ENCODE results near the gene CACNA2D3.

DNA sequence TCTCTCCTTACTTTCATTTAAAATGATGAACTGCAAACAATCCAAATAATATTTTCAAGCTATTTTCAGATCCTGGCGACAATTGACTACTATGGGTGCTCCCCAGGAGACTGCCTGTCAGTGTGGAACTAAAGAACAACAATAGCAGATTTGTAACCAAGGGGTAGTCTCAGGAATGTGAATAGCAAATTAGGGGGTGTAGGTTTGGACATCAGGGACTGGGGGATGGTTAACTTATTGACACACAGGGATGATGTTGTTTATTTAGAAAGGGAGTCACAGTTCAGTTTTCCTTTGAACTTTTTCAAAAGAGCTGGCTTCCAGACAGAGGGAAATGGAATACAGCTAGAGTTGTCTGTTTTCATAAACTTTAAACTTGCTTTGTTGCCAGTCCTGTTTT, 575.7 kb downstream of the CACNA2D3 start:
- TF ChIP-seq SMC3 (IDR thresholded peaks at IDR 0.05) (no peak), POLR2A (IDR thresholded peaks at IDR 0.05; ENCODE audit: low read length) (no peak), EP300 (IDR thresholded peaks at IDR 0.05) (no peak), MAFK (IDR thresholded peaks at IDR 0.05; ENCODE audit: partially characterized antibody) (no peak), FOXS1 (CRISPR knock-in tag; IDR thresholded peaks at IDR 0.05) (no peak), TP53 (CRISPR knock-in tag; IDR thresholded peaks at IDR 0.05) (no peak), PHF8 (IDR thresholded peaks at IDR 0.05; ENCODE audit: borderline replicate concordance, low read depth) (no peak), RNF2 (IDR thresholded peaks at IDR 0.05; ENCODE audit: borderline replicate concordance, low read depth) (no peak), MYC (IDR thresholded peaks at IDR 0.05; ENCODE audit: borderline replicate concordance, low read length) (no peak)
- TF ChIP-seq, protein P1, sequence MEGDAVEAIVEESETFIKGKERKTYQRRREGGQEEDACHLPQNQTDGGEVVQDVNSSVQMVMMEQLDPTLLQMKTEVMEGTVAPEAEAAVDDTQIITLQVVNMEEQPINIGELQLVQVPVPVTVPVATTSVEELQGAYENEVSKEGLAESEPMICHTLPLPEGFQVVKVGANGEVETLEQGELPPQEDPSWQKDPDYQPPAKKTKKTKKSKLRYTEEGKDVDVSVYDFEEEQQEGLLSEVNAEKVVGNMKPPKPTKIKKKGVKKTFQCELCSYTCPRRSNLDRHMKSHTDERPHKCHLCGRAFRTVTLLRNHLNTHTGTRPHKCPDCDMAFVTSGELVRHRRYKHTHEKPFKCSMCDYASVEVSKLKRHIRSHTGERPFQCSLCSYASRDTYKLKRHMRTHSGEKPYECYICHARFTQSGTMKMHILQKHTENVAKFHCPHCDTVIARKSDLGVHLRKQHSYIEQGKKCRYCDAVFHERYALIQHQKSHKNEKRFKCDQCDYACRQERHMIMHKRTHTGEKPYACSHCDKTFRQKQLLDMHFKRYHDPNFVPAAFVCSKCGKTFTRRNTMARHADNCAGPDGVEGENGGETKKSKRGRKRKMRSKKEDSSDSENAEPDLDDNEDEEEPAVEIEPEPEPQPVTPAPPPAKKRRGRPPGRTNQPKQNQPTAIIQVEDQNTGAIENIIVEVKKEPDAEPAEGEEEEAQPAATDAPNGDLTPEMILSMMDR (IDR thresholded peaks at IDR 0.05): no peak
- TF ChIP-seq, protein P2, sequence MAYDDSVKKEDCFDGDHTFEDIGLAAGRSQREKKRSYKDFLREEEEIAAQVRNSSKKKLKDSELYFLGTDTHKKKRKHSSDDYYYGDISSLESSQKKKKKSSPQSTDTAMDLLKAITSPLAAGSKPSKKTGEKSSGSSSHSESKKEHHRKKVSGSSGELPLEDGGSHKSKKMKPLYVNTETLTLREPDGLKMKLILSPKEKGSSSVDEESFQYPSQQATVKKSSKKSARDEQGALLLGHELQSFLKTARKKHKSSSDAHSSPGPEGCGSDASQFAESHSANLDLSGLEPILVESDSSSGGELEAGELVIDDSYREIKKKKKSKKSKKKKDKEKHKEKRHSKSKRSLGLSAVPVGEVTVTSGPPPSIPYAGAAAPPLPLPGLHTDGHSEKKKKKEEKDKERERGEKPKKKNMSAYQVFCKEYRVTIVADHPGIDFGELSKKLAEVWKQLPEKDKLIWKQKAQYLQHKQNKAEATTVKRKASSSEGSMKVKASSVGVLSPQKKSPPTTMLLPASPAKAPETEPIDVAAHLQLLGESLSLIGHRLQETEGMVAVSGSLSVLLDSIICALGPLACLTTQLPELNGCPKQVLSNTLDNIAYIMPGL (CRISPR knock-in tag; IDR thresholded peaks at IDR 0.05; ENCODE audit: borderline replicate concordance): no peak
- TF ChIP-seq, protein P3, sequence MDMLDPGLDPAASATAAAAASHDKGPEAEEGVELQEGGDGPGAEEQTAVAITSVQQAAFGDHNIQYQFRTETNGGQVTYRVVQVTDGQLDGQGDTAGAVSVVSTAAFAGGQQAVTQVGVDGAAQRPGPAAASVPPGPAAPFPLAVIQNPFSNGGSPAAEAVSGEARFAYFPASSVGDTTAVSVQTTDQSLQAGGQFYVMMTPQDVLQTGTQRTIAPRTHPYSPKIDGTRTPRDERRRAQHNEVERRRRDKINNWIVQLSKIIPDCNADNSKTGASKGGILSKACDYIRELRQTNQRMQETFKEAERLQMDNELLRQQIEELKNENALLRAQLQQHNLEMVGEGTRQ (IDR thresholded peaks at IDR 0.05): no peak
- TF ChIP-seq, protein P4, sequence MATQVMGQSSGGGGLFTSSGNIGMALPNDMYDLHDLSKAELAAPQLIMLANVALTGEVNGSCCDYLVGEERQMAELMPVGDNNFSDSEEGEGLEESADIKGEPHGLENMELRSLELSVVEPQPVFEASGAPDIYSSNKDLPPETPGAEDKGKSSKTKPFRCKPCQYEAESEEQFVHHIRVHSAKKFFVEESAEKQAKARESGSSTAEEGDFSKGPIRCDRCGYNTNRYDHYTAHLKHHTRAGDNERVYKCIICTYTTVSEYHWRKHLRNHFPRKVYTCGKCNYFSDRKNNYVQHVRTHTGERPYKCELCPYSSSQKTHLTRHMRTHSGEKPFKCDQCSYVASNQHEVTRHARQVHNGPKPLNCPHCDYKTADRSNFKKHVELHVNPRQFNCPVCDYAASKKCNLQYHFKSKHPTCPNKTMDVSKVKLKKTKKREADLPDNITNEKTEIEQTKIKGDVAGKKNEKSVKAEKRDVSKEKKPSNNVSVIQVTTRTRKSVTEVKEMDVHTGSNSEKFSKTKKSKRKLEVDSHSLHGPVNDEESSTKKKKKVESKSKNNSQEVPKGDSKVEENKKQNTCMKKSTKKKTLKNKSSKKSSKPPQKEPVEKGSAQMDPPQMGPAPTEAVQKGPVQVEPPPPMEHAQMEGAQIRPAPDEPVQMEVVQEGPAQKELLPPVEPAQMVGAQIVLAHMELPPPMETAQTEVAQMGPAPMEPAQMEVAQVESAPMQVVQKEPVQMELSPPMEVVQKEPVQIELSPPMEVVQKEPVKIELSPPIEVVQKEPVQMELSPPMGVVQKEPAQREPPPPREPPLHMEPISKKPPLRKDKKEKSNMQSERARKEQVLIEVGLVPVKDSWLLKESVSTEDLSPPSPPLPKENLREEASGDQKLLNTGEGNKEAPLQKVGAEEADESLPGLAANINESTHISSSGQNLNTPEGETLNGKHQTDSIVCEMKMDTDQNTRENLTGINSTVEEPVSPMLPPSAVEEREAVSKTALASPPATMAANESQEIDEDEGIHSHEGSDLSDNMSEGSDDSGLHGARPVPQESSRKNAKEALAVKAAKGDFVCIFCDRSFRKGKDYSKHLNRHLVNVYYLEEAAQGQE (IDR thresholded peaks at IDR 0.05): no peak
- TF ChIP-seq, protein P5, sequence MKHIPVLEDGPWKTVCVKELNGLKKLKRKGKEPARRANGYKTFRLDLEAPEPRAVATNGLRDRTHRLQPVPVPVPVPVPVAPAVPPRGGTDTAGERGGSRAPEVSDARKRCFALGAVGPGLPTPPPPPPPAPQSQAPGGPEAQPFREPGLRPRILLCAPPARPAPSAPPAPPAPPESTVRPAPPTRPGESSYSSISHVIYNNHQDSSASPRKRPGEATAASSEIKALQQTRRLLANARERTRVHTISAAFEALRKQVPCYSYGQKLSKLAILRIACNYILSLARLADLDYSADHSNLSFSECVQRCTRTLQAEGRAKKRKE (CRISPR knock-in tag; IDR thresholded peaks at IDR 0.05; ENCODE audit: low read depth): no peak

Measured in A549 (cell line).